HCT116 (cell line): Measurements from ENCODE around the gene BRD4.

Source experiments
- CTCF ChIP-seq, 3 experiments: fragments of 200-600 bp in 1 of 3; sonication (generic) in 1 of 3; IDR thresholded peaks in 2 of 3; conservative IDR thresholded peaks in 1 of 3; 2 replicates each; pipeline ENCODE4 v1.5.1; 2012 to 2017; ENCODE audit warnings: low read depth in 2 of 3, low read length in 2 of 3, antibody characterized with exemption in 1 of 3, borderline replicate concordance in 1 of 3, control low read depth in 1 of 3, mild to moderate bottlenecking in 1 of 3, mixed read lengths in 1 of 3, mixed run types in 1 of 3, moderate library complexity in 1 of 3; ENCODE audit not compliant: insufficient read depth in 1 of 3
- EZH2phosphoT487 ChIP-seq: fragments of 200-600 bp; IDR thresholded peaks from 2 replicates; pipeline ENCODE4 v1.6.1; 2018; ENCODE audit warnings: antibody characterized with exemption, borderline replicate concordance
- POLR2A ChIP-seq: IDR thresholded peaks from 2 replicates; pipeline ENCODE4 v1.7.0; 2011; ENCODE audit warnings: borderline replicate concordance; ENCODE audit not compliant: insufficient read depth, insufficient read length; ENCODE audit errors: extremely low read depth
- POLR2AphosphoS5 ChIP-seq: IDR thresholded peaks from 2 replicates; pipeline ENCODE4 v1.6.1; 2011; ENCODE audit warnings: mild to moderate bottlenecking, low read depth, low read length, moderate library complexity
- SP1 ChIP-seq: IDR thresholded peaks from 2 replicates; pipeline ENCODE4 v1.6.1; 2012; ENCODE audit warnings: low read depth
- TCF7L2 ChIP-seq: IDR thresholded peaks from 2 replicates; pipeline ENCODE4 v1.7.0; 2011; ENCODE audit warnings: borderline replicate concordance, inconsistent platforms; ENCODE audit not compliant: insufficient read depth, insufficient read length; ENCODE audit errors: extremely low read depth

- TF ChIP-seq CTCF (IDR thresholded peaks at IDR 0.05 in 2 of 3, conservative IDR thresholded peaks at IDR 0.05 in 1 of 3; ENCODE audit: borderline replicate concordance in 1 of 3, insufficient read depth in 1 of 3, low read depth in 2 of 3, low read length in 2 of 3) (no peak), POLR2AphosphoS5 (no peak), POLR2A (no peak), EZH2phosphoT487 (no peak), TCF7L2 (no peak), SP1 (no peak)
Measured at GRCh38 chr19:15236886-15237285, 95.5 kb downstream of the BRD4 start.
